IPS-NIHi11 (cell line): ENCODE data around the gene NODAL.
"Not testable (repeated sequence)": the region's sequence is repeated elsewhere in the genome, so short reads cannot be mapped to it uniquely, and the experiment has no call there.

Source experiments
- DNase-seq: peaks from one replicate; pipeline ENCODE4 v3.0.0; 2012; ENCODE audit warnings: mixed read lengths, low spot score

Gene NODAL

GRCh38 chr10:70441161-70441894 is at the start of gene NODAL:
NODAL (minus strand) TSS chr10:70441681; CDS start chr10:70441667, 14 bp downstream.
- DNase-seq = peak; percentile 39

GRCh38 chr10:70490142-70490541 is 48.7 kb upstream of the NODAL start:
- DNase-seq = no peak

- no peak for DNase-seq
Observed at GRCh38 chr10:70487824-70488223, 46.3 kb upstream of the NODAL start.

- not testable (repeated sequence) for DNase-seq
Observed at GRCh38 chr10:70483872-70484271, 42.4 kb upstream of the NODAL start.

GRCh38 chr10:70482982-70483760 is 41.7 kb upstream of the NODAL start:
- DNase-seq = no peak

- peak; percentile 3 for DNase-seq
Observed at GRCh38 chr10:70481831-70482530, 40.5 kb upstream of the NODAL start.

GRCh38 chr10:70481105-70481504 is 39.6 kb upstream of the NODAL start:
- DNase-seq = no peak

- peak; percentile 13 for DNase-seq
Observed at GRCh38 chr10:70480239-70480861, 38.9 kb upstream of the NODAL start.

GRCh38 chr10:70479626-70480238 is 38.3 kb upstream of the NODAL start:
- DNase-seq = peak; percentile 27

GRCh38 chr10:70479165-70479581 is 37.7 kb upstream of the NODAL start:
- no peak for DNase-seq

- DNase-seq = peak; percentile 96
Observed at GRCh38 chr10:70478191-70479164, 37.0 kb upstream of the NODAL start, which contains the start of gene PALD1. PALD1 (plus strand) TSS chr10:70478767; CDS start chr10:70525952, 47,185 bp downstream.

GRCh38 chr10:70477661-70478162 is 36.2 kb upstream of the NODAL start:
- peak; percentile 30 for DNase-seq

GRCh38 chr10:70476249-70477035 is 35.0 kb upstream of the NODAL start:
- DNase-seq = no peak

- no peak for DNase-seq
Observed at GRCh38 chr10:70475661-70476060, 34.2 kb upstream of the NODAL start.

GRCh38 chr10:70474780-70475179 is 33.3 kb upstream of the NODAL start:
- no peak for DNase-seq

GRCh38 chr10:70472799-70473454 is 31.4 kb upstream of the NODAL start:
- peak; percentile 7 for DNase-seq

- peak; percentile 5 for DNase-seq
Observed at GRCh38 chr10:70466951-70467350, 25.5 kb upstream of the NODAL start.

- no peak for DNase-seq
Observed at GRCh38 chr10:70465832-70466231, 24.4 kb upstream of the NODAL start.

GRCh38 chr10:70465278-70465677 is 23.8 kb upstream of the NODAL start:
- DNase-seq = no peak
